SU-DHL-6 (cell line): ENCODE data around the gene ZNF311.

ENCODE experiments used
- H2AFZ ChIP-seq: fragments of 200-600 bp; sonication (generic); 2 replicates; pipeline ENCODE4 v1.6.1; 2014; ENCODE audit warnings: low read depth, mild to moderate bottlenecking, moderate library complexity, mixed read lengths, antibody characterized with exemption, low read length; ENCODE audit not compliant: severe bottlenecking
- H3F3A ChIP-seq: fragments of 200-600 bp; shearing (Covaris generic); 2 replicates; pipeline ENCODE4 v1.6.0; 2016; ENCODE audit warnings: antibody characterized with exemption, mild to moderate bottlenecking; ENCODE audit not compliant: insufficient read depth
- H3K27ac ChIP-seq: fragments of 200-600 bp; sonication (generic); 2 replicates; pipeline ENCODE4 v1.5.1; 2016; ENCODE audit warnings: low read depth, mild to moderate bottlenecking, low read length, moderate library complexity, mixed read lengths
- H3K27me3 ChIP-seq: fragments of 200-600 bp; sonication (generic), shearing (Covaris generic); 2 replicates; pipeline ENCODE4 v1.6.0; 2014; ENCODE audit warnings: mild to moderate bottlenecking, low read length
- H3K36me3 ChIP-seq: fragments of 200-600 bp; sonication (generic); 2 replicates; pipeline ENCODE4 v1.6.1; 2014; ENCODE audit warnings: mild to moderate bottlenecking, low read length, mixed read lengths
- H3K4me2 ChIP-seq: fragments of 300-600, 200-600 bp; shearing (Covaris generic), sonication (generic); 2 replicates; pipeline ENCODE4 v1.6.0; 2014; ENCODE audit warnings: low read length, low read depth, mild to moderate bottlenecking; ENCODE audit not compliant: poor library complexity, severe bottlenecking
- H3K4me3 ChIP-seq: fragments of 200-600 bp; sonication (generic); 2 replicates; pipeline ENCODE4 v1.5.1; 2014; ENCODE audit warnings: antibody characterized with exemption, low read length, mild to moderate bottlenecking, mixed read lengths; ENCODE audit not compliant: insufficient read depth, poor library complexity, severe bottlenecking
- H3K79me2 ChIP-seq: fragments of 200-600 bp; sonication (generic); 2 replicates; pipeline ENCODE4 v1.6.1; 2014; ENCODE audit warnings: mild to moderate bottlenecking, low read length, moderate library complexity; ENCODE audit not compliant: insufficient read depth
- H3K9ac ChIP-seq: fragments of 200-600 bp; sonication (generic); 2 replicates; pipeline ENCODE4 v1.7.0; 2014; ENCODE audit warnings: mild to moderate bottlenecking, low read length
- H3K9me2 ChIP-seq: fragments of 200-600 bp; sonication (generic); replicated peaks from 2 replicates; pipeline ENCODE4 v1.6.1; 2014; ENCODE audit warnings: low read length; ENCODE audit not compliant: insufficient read depth
- H3K9me3 ChIP-seq: fragments of 200-600 bp; sonication (generic); 2 replicates; pipeline ENCODE4 v1.6.1; 2014; ENCODE audit warnings: low read length, mixed read lengths; ENCODE audit not compliant: insufficient read depth
- H4K20me1 ChIP-seq: fragments of 200-600 bp; sonication (generic); 2 replicates; pipeline ENCODE4 v1.6.1; 2014; ENCODE audit warnings: low read depth, mild to moderate bottlenecking, antibody characterized with exemption, low read length, moderate library complexity, mixed read lengths
- EZH2phosphoT487 ChIP-seq: fragments of 200-600 bp; sonication (generic), shearing (Covaris generic); conservative IDR thresholded peaks from 2 replicates; pipeline ENCODE4 v1.6.1; 2018; ENCODE audit warnings: mild to moderate bottlenecking, antibody characterized with exemption, low read length, moderate library complexity, mixed read lengths
- TF ChIP-seq, protein P1 (sequence below): fragments of 200-600 bp; sonication (generic); IDR thresholded peaks from one replicate; pipeline ENCODE4 v1.5.1; 2017; ENCODE audit warnings: antibody characterized with exemption, mild to moderate bottlenecking, low read length, moderate library complexity; ENCODE audit not compliant: insufficient read depth, poor library complexity, severe bottlenecking

ZNF311 gene

DNA sequence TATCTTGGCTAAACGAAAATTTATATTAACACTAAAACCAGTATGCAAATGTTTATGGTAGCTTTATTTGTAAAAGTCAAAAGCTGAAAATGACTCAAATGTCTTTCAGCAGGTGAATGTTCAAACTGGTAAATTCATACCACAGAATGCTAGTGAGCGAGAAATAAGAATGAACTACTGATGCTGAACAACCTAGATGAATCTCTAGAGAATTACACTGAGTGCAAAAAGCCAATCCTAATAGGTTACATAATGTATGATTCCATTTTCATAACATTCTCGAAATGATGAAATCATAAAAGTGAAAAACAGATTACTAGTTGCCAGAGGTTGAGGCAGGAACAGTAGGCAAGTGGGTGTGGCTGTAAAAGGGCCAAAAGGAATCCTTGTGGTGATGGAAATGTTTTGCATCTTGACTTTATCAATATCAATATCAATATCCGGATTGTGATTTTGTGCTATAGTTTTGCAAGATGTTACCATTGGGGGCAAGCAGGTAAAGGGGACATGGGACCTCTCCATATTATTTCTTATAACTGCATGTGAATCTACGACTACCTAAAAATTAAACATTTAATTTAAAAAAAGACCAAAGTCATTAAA lies 26.1 kb downstream of the ZNF311 start:
- no peak overlapping the region for H3K4me2 ChIP-seq
- no peaks in the 10 kb centered on the region for H3K36me3 ChIP-seq
- no peak overlapping the region for H3K9ac ChIP-seq
- H3K27ac ChIP-seq: no peak overlapping the region
- H3F3A ChIP-seq: peaks cover 22% of the 10 kb centered on the region
- H3K4me3 ChIP-seq: no peak overlapping the region
- TF ChIP-seq, protein P1, sequence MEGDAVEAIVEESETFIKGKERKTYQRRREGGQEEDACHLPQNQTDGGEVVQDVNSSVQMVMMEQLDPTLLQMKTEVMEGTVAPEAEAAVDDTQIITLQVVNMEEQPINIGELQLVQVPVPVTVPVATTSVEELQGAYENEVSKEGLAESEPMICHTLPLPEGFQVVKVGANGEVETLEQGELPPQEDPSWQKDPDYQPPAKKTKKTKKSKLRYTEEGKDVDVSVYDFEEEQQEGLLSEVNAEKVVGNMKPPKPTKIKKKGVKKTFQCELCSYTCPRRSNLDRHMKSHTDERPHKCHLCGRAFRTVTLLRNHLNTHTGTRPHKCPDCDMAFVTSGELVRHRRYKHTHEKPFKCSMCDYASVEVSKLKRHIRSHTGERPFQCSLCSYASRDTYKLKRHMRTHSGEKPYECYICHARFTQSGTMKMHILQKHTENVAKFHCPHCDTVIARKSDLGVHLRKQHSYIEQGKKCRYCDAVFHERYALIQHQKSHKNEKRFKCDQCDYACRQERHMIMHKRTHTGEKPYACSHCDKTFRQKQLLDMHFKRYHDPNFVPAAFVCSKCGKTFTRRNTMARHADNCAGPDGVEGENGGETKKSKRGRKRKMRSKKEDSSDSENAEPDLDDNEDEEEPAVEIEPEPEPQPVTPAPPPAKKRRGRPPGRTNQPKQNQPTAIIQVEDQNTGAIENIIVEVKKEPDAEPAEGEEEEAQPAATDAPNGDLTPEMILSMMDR: no peak
- no peak for TF ChIP-seq EZH2phosphoT487
- no peak overlapping the region for H2AFZ ChIP-seq
- no peaks in the 10 kb centered on the region for H4K20me1 ChIP-seq
- H3K27me3 ChIP-seq: no peaks in the 10 kb centered on the region
- H3K9me2 ChIP-seq: no peaks in the 10 kb centered on the region
- no peaks in the 10 kb centered on the region for H3K79me2 ChIP-seq
- no peaks in the 10 kb centered on the region for H3K9me3 ChIP-seq

DNA sequence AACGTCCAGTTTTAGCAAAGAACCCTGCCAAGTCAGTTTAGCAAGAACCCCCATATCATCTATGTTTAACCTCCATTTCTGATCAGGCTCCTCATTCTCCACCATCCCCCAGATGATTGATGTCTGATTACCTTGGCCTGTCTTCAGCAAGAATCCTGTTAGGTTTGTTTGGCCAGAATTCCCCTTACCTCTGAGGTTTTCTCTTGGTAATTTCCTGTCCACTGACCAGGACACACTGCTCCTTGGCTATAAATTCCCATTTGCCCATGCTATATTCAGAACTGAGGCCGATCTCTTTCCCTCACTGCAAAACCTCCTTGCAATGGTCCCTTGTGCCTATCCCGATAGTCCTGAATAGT lies 27.0 kb downstream of the ZNF311 start:
- Histone ChIP-seq H3K9ac (no peak overlapping the region), H3K4me2 (no peak overlapping the region), H3K79me2 (no peaks in the 10 kb centered on the region), H3K36me3 (no peaks in the 10 kb centered on the region), H3K4me3 (no peak overlapping the region), H4K20me1 (no peaks in the 10 kb centered on the region), H3K27me3 (no peaks in the 10 kb centered on the region), H3K27ac (no peak overlapping the region), H3K9me2 (no peaks in the 10 kb centered on the region), H3K9me3 (no peaks in the 10 kb centered on the region), H3F3A (peaks cover 22% of the 10 kb centered on the region), H2AFZ (no peak overlapping the region)
- TF ChIP-seq, protein P1: no peak
- no peak for TF ChIP-seq EZH2phosphoT487

DNA sequence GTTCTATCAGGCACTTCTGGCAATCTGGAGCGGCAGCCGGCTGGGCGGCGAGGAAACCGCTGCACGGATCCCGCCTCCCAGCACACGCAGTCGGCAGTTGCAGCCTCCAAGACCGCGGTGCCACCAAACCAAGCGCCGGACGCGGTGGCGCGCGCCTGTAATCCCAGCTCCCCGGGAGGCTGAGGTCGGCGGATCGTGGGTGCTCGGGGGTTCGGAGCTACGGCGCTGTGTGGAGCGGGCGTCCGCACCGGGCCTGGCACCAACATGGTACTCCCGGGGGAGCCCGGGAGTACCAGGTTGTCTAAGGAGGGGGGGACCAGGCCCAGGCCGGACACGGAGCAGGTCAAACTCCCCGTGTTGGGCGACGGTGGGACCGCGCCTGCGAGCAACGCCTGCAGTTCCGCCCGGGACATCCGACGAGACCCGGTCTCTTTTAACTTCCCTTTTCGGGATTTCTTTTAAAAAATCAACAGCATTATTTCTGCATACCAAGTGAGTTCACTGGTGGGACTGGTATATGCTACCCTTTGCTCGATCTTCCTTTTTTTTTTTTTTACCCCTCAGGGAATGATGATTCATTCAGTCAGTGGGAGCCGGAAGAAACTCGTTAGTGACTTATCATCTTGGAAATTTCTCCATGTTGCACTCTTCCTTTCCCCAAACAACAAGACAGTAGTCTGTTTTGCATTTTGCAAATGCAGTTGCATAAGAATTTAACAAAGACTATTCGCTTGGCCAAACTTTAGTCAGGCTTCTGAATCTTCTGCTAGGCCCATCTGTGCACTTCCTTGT lies 27.6 kb downstream of the ZNF311 start:
- no peaks in the 10 kb centered on the region for H3K36me3 ChIP-seq
- H3K9ac ChIP-seq: no peak overlapping the region
- H3K79me2 ChIP-seq: no peaks in the 10 kb centered on the region
- no peaks in the 10 kb centered on the region for H3K27me3 ChIP-seq
- H3K9me2 ChIP-seq: no peaks in the 10 kb centered on the region
- H2AFZ ChIP-seq: peak overlapping the region; percentile 17
- peak overlapping the region; percentile 31 for H3K4me2 ChIP-seq
- no peaks in the 10 kb centered on the region for H3K9me3 ChIP-seq
- peaks cover 18% of the 10 kb centered on the region for H3F3A ChIP-seq
- no peaks in the 10 kb centered on the region for H4K20me1 ChIP-seq
- 0 out of 2 replicates have a peak, but pooled peaks have one; percentile 67 for TF ChIP-seq EZH2phosphoT487
- TF ChIP-seq, protein P1: no peak
- no peak overlapping the region for H3K4me3 ChIP-seq
- H3K27ac ChIP-seq: no peak overlapping the region
